ENCODE measurements around the gene TRAPPC2L.
"Not testable (repeated sequence)": the region's sequence is repeated elsewhere in the genome, so short reads cannot be mapped to it uniquely, and the experiment has no call there.

The TRAPPC2L gene

DNA sequence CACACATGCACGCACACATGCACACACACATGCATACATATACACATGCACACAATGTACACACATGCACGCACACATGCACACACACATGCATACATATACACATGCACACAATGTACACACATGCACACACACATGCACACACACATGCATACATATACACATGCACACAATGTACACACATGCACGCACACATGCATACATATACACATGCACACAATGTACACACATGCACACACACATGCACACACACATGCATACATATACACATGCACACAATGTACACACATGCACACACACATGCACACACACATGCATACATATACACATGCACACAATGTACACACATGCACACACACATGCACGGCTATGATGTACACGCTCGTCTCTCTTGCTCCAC is 37.3 kb downstream of the TRAPPC2L start:
- DNase-seq: not testable (repeated sequence)

DNA sequence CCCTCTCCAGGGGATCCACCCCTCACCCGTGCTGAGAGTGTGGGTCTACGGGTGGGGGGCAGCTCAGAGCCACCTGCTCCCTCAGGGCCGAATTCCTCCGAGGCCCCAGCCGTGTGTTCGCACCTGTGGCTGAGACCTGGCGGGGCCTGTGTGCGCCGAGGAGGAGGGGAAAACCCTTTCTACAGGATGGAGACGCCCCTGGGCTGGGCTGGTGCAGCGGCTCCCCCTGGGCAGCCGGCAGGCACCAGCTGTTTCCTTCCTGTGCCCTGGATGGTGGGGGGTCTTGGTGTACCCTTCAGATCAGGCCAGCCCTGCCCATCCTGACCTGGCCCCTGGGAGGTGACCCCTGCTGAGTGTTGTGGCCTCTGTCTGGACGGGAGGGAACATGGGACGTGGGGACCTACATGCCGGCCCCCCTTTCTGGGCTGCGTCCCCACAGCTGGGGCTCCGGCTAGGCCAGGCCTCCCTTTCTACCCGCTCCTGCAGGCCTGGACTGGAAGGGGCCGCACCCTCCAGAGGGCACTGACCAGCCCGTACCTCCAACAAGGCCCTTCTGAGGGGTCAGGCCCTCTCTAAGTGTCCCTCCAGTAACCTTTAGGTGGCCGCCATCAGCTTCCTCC is 37.9 kb downstream of the TRAPPC2L start:
- DNase-seq: no peak

DNA sequence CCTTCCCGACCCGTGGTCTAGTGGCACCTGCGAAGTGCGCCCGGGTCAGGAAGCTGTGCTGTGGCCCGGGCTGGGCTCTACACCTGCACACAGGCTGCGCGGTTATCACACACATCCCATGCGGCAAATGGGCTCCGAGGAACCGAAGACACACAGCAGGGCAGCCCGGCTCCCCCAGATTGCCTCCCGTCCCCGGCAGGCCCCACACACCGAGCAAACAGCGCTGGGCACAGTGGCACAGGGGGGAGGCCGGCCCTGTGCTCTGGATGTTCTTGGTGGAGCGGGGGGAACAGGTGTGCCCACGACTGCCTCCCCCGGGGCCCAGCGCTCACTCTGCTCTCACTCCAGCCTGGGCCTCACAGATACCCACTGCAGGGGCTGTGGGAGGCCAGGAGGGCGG is 38.4 kb downstream of the TRAPPC2L start:
- no peak for DNase-seq

DNA sequence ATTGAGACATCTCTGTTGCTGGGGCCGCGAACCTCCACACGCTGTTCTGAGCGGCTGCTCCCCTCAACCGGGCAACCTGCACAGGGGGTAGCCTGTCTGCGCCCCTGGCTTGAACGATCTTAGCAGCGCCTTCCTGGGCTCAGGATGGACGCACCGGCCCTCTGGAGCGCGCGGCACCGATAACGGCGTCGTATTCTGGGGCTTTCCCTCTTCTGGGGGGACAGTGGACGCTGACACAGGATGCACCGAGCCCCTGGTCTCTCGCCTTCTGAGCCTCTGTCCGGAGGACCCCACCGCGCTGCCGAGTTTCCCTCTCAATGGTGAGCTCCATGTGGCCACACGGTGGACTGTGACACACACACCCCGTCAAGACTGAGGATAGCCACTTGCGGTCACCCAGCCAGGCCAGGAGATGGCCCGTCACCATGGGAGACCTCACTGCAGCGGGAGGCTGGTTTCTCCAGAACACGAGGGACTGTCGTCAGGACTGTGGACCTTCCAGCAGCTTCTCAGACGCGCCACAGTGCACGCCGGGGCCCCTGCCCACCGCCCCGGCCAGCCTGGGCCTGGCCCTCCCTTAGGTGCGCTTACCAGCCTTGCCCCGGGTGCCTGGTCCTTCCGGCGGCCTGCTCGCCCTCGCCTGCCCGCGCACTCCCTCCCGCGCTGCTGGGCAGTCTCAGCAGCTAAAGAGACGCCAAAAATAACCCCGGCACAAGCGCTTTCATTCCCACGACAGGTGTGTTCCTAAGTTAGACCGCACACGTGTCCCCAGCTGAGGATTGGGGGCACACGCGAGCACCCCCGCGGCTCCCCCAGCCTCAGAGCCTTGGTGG is 39.5 kb downstream of the TRAPPC2L start:
- no peak for DNase-seq

DNA sequence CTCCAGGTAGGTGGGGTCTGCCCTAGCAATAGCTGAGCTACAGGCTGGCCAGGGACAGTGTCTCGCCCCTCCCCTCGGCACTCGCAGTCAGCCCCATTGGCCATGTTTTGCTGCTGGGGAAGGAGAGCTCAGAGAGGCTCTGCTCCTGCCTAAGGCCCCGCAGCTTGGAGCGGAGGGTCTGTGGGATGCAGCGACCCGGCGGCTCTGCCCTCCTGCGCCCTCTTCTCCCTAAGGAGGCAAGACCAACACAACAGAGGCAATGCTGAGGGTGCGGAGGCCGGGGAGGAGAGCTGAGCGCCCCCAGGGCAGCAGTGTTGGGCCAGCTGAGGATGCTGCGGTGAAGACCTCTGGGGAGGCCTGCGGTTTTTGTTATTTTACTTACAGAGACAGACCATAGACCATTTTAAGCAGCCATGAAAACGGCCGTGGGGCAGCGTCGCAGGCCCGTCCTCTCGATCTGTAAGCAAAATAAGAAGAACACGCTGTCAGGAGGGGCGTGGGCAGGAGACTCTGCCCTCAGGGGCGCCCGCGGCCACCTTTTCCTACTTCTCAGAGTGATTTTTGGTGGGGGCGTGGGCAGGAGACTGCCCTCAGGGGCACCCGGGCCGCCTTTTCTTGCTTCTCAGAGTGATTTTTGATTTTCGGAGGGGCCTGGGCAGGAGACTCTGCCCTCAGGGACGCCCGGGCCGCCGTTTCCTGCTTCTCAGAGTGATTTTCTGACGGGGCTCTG is 40.9 kb downstream of the TRAPPC2L start:
- no peak for DNase-seq

GRCh38 chr16:88899901-88900661 is 43.2 kb downstream of the TRAPPC2L start:
- no peak for DNase-seq

GRCh38 chr16:88900662-88901052 is 43.7 kb downstream of the TRAPPC2L start:
- DNase-seq: no peak

GRCh38 chr16:88901718-88902337 is 44.9 kb downstream of the TRAPPC2L start:
- DNase-seq: no peak

GRCh38 chr16:88902744-88903143 is 45.8 kb downstream of the TRAPPC2L start:
- DNase-seq: no peak

GRCh38 chr16:88903267-88903666 is 46.3 kb downstream of the TRAPPC2L start:
- no peak for DNase-seq

- DNase-seq: no peak
Observed at GRCh38 chr16:88904676-88905365, 47.9 kb downstream of the TRAPPC2L start.

DNA sequence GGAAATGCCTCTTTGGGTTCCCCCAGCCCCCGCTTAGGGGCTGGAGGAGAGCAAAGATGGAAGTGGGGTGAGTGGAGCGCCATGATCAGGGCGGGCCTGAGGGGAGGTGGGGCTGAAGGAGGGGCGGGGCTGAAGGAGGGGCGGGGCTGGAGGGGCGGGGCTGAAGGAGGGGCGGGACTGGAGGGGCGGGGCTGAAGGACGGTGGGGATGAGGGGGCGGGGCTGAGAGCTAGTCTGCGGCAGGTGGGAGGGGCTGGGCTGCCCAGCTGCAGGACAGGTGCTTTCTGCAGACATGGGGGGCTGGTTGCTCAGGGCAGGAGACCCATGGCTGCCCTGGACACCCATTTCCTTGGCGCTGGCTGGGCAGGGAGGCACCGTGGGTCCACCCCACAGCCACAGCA is 48.6 kb downstream of the TRAPPC2L start:
- no peak for DNase-seq

DNA sequence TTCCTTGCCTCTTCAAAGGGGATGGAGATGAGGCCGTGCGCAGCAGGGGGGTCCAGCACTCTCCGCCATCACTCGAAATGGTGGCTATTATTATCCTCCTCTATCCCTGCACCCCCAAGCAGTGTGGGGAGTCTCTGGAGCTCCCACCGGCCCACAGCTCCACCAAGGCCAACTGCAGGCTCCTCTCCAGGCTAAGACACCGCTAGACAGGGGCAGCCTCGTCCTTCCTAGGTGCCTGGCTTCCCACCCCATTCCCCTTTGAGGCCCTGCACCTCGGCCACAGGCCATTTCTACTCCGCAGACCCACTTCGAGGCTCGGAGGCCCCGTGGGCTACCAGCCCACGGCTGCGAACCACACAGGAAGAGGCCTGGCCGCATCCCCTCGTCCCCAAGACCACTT is 49.1 kb downstream of the TRAPPC2L start:
- DNase-seq: no peak

GRCh38 chr16:88906535-88907105 is 49.7 kb downstream of the TRAPPC2L start:
- DNase-seq: no peak

DNA sequence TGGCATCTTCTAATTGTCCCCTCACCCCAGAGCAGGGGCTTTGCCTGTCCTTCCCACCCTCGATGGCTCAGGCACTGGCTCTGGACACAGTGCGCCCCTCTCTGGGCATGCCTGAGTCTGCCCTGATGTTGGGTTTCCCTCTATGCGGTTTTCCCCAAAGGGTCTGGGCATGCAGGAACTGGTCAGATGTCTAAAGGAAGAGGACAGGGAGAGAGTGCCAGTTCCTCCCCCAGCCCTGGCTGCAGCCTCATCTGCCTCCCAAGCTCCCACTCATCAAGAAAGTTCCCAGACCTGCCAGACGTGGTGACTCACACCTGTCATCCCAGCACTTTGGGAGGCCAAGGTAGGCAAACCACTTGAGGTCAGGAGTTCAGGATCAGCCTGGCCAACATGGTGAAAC is 50.8 kb downstream of the TRAPPC2L start:
- no peak for DNase-seq

GRCh38 chr16:88908307-88908706 is 51.4 kb downstream of the TRAPPC2L start:
- DNase-seq: no peak

DNA sequence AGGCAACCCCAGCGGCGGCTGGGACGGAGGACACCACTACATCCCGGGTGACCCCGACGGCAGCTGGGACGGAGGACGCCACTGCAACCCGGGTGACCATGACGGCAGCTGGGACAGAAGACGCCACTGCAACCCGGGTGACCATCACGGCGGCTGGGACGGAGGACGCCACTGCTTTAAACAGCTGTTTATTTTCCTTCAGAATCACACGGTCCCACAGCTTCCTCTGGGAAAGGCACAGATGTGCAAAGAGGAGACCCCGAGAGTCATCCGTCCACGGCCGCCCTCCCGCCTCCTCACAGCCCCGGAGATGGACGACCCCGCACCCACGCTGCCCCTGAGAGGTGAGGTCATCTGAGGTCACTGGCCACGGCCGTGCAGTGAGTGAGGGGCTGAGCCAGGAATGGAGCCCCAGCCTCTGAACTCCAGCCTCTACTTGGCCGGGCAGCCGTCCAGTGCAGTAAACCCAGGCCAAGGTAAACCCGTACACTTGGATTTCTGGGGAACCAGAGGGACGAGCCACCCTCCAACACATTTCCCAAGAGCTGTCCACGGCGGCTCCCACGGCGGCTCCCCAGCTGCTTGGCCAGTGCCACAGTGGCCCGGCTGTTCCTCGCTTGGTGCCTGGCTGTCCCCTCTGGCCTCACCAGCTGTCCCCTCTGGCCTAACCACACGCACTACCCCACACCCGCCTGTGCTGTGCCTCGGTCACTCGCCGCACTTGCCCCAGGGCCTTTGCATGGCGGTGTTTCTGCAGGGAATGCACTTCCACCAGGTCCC is 52.7 kb downstream of the TRAPPC2L start:
- DNase-seq: no peak

DNA sequence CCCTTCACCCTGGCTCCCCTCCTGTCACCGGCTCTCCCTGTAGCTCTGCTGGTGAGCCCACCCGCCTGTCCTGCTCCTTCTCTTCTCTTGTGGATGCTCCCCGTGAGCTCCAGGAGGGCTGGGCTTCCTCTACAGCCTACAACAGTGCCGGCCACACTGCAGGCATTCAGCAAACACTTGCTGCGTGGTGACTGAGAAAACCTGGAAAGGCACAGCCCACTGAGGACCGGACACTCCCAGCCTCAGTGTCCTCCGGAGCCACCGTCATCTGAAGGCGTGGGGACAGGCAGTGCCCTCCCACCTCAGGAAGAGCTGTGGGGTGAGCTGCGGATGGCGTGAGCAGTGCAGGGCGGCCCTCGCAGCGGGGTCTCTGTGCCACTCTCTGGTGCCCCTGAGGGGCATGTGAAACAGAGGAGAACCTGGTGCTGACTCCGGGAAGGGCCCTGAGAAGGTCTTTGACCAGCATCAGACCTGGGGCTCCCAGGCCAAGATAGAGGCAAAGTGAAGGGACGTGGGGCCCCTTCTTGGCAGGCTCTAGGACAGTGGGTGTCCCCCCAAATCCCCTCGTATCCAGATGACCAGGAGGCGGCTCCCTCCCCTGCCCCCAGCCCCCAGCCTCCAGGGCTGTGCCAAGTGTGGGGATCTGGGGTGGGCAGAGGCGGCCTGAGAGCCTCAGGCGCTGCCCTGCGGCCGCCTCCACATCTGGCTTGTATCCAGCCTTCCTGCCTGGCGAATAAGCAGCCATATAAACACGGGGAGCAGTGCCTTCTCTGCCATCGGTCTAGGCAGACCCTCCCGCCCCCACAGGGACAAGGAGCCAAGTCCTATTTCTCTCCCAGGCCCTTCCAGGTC is 53.6 kb downstream of the TRAPPC2L start:
- no peak for DNase-seq

GRCh38 chr16:88911136-88911945 is 54.4 kb downstream of the TRAPPC2L start:
- no peak for DNase-seq
